ENCODE measurements around the gene STK31.

DNA sequence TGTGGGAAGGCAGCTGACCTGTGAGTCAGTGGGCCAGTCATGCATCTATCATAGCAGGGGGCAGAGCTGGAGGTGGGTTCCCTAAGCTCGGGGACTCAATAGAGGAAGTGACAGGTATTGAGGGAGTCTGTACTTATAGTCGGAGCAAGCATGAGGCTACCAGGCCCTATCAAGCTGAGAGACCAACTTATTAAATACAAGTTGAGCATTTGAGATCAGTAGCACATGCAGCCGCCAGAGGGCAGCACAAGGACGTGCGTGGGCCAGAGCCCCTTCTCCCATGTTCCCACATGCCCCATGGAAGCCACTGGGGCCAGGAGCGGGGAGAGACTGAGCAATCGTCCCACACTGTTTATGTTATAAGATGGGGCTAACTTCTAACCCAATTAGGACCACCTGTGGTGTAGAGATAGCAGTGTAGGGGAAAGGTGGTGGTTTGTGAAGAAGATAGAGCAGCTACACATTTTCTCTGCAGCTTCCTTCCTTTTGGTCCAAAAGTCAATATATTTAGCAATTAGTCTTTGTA is 13.0 kb upstream of the STK31 start:
- TF ChIP-seq, protein P1, sequence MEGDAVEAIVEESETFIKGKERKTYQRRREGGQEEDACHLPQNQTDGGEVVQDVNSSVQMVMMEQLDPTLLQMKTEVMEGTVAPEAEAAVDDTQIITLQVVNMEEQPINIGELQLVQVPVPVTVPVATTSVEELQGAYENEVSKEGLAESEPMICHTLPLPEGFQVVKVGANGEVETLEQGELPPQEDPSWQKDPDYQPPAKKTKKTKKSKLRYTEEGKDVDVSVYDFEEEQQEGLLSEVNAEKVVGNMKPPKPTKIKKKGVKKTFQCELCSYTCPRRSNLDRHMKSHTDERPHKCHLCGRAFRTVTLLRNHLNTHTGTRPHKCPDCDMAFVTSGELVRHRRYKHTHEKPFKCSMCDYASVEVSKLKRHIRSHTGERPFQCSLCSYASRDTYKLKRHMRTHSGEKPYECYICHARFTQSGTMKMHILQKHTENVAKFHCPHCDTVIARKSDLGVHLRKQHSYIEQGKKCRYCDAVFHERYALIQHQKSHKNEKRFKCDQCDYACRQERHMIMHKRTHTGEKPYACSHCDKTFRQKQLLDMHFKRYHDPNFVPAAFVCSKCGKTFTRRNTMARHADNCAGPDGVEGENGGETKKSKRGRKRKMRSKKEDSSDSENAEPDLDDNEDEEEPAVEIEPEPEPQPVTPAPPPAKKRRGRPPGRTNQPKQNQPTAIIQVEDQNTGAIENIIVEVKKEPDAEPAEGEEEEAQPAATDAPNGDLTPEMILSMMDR (IDR thresholded peaks at IDR 0.05): peak in 2 of 4 experiments; percentile 13 to 19
- TF ChIP-seq POLR2AphosphoS5 (IDR thresholded peaks at IDR 0.05) (no peak), POLR2A (IDR thresholded peaks at IDR 0.05) (no peak)
